HG03135 (cell line): ENCODE measurements around the gene NDUFA8.

Source experiments
- ATAC-seq: cut with Tn5 transposase; IDR thresholded peaks from one replicate; pipeline ENCODE4 v1.9.1; 2021; ENCODE audit warnings: mild to moderate bottlenecking, moderate library complexity; ENCODE audit not compliant: unreplicated experiment

The NDUFA8 gene

DNA sequence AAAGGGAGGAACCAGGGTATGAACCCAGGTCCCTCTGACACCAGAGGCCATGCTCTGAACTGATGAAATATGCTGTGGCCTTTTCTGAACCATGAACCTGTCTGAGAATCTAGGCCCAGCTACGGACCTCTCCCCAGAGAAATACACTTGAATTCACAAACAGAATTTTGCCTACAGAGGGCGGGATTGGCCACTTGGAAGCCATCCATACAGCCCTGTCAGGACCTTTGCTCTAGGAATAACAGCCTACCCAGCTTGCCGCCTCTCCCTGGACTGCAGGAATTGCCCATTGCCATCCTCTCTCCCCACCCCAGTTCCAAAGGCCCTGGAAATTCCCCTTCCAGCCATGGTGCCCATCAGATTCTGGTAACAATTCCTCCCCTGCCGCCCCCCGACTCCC, 26.7 kb upstream of the NDUFA8 start:
- ATAC-seq, result no peak

DNA sequence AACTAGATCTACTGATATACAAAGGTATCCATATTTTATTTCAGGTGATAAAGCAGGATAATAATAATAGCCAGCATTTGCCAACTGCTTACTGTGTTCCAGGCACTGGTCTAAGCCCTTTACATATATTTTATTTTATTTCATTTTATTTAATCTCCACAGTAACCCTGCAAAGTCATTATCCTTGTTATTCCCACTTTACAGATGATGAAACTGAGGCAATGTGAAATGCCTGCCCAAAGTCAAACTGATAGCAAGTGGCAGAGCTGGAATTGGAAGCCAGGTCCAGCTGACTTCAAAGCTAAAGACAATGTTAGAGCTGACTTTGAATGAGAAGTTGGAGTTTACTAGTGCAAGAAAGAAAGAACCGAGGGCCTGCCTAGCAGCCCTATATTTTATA, 25.0 kb upstream of the NDUFA8 start:
- ATAC-seq, result no peak

DNA sequence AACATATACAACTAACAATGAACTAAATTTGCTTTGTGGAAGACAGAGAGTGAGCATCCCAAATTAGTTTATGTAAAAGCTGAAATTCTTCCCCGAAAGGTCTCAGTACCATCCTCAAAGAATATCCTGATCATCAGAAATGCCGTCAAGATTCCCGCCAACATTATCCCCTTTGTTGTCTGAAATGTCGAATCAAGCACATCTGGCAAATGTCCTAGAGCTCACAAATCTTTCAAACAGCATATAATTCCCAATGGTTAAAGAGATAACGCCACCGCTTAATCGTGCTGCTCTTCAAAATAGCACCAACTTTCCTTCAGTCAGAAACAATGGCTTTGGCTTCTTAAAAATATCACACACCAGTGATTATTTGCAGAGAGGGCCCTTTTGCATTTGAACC, 23.9 kb upstream of the NDUFA8 start:
- ATAC-seq, result no peak

DNA sequence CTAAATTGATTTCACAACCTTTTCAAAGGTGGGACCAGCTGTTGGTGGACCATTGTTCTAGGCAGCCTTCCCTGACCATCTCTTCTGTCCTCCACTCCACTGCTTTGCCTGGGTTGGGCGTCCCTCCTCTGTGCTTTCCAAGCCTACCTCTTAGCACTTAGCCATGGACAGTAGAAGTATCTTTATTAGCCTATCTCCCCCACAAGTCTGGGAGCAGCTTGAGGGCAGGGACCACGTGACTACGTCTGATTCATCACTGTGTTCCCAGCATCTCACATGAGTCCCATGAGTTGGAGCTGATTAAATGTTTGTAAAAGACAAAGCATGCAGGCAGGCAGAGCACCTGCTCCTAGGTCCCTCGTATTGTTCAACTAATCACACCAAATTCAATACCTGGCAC, 21.1 kb upstream of the NDUFA8 start:
- ATAC-seq, result no peak

DNA sequence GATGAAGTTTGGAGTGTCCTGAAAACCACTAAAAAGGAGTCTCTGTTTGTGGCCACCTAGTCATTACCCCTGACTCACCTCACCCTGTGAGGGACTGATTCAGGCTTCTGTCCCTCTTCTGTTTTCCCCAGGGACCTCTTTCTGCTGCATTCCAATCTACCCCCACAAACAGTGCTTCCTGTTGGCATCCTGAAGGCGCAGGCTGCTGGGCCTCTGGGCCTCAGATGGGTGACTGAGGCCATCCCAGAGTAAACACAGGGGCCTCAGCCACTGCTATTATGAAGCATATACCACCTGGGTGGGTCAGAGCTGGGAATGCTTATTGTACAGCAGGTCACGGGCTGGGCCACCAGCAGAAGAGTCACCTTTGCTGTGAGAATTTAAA, 20.1 kb upstream of the NDUFA8 start:
- ATAC-seq, result no peak

DNA sequence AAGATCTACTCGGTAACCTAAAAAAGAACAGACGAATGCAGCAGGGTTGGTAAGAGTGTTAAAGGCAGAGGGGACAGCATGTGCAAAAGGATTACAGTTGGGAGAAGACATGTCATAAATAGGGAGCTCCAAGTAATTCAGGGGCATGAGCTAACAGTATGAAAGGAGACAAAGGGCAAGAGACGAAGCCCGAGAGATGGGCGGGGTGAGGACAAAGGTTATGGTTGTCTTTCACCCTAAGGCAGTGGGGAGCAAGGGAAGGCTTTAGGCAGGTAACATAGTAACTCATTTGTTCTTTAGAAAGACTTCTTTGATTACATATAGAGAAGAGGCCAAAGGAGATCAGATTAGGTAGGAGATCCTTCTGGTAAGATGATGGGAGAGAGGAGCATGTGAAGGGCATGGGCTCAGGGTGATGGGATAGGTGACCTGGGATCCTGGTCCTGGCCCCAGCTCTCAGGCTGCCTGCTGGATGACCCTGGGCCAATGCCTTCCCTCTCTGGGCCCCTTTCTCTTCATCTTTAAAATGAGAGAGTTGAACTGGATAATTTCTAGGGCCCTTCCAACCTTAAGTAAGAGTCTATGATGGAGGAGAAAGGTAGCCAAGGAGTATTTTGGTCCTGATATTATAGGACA, 19.6 kb upstream of the NDUFA8 start:
- ATAC-seq, result no peak

DNA sequence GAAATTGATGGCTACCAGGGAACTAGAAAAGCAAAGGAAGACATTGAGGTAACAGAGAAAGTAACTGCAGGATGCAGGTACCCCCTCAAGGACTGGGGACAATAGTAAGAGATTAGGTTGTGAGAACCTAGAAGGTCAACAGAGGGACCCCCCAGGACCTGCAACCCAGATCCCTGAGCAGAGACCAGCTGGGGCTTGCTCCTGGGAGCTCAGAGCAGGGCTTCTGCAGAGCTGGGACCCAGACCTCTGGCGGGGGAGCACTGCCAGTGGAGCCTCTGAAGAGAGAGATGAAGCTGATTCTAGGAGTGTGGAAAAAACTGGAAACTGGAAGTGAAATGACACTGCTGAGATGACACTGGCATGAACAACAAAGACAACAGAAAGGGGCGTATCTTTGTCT, 17.3 kb upstream of the NDUFA8 start:
- no peak for ATAC-seq

DNA sequence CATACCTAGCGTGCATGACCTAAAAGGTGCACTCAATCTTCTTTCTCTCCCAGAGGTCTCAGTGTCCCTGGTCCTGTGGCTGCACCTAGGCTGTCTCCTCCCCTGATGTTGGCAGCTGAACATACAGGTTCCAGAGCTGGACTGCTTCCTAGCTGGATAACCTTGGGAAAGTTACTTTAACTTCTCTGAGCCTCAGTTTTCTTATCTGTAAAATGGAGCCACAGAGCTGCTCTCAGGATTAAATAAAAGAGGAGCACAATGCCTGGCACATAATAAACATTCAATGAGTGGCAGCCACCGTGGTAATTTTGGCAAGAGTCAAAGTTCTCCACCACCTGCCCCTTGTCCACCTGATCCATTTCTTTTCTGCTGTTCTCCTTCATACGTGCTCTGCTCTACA, 14.1 kb upstream of the NDUFA8 start:
- no peak for ATAC-seq

DNA sequence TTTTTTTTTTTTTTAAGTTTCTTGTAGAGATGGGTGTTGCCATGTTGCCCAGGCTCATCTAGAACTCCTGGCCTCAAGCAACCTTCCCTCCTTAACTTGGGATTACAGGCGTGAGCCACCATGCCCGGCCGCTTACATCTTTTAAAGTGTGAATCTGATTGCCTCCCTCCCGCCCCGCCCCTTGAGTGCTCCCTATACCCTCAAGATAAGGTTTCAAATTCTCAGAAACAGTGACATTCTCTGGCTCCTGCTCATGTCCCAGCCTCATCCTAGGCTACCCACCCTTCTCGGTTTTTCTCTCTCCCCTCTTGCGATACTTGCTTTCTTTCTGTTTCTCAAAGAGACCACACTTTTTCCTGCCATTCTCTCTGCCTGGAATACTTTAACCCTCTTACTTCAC, 12.6 kb upstream of the NDUFA8 start:
- ATAC-seq, result no peak

DNA sequence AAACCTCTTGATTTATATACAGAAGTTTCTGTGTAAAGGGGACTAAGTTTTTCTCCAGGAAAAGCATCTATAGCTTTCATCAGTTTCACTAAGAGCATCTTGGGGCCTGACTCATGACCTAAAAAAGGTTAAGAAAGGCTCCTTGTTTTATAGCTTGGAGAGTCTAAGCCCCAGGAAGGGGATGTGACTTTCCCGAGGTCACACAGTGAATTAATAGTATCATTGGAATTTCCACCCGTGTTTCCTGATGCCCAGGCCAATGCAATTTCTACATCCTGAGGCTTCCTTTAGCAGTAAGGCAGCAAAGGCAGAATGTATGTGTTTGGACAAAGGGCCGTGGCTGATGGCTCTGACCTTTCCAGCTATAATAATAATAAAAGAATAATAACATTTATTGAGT, 8.8 kb upstream of the NDUFA8 start:
- no peak for ATAC-seq

DNA sequence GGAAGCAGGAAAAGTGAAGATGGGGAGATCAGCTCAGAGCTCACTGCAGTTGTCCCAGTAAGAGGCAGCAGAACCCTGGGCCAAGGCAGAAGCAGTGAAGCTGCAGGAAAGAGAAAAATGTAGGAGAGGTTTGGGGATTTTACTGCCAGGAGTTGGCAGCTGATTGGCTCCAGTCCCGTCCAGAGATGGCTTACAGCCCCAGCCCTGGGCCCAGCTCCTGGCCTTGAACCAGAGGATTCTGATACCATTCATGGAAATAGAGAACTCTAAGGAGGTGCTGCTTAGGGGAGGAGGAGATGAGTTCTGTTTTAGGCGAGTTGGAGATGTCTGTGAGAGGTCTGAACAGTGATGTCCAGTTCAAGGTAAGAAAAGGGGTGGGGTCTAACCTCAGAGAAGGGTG, 4.7 kb upstream of the NDUFA8 start:
- no peak for ATAC-seq

DNA sequence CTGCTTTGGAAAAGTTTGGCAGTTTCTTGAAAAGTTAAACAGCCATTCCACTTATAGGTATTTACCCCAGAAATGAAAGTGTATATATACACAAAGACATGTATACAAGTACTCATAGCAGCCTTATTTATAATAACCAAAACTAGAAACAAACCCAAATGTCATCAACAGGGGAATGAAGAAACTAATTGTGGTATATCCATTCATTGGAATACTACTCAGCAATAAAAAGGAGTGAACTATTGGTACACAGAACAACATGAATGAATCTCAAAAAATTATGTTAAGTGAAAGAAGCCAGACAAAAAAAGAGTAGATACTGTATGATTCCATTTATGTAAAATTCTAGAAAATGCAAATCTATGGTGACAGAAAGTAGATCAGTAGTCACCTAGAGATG, 2.8 kb upstream of the NDUFA8 start:
- ATAC-seq, result no peak

DNA sequence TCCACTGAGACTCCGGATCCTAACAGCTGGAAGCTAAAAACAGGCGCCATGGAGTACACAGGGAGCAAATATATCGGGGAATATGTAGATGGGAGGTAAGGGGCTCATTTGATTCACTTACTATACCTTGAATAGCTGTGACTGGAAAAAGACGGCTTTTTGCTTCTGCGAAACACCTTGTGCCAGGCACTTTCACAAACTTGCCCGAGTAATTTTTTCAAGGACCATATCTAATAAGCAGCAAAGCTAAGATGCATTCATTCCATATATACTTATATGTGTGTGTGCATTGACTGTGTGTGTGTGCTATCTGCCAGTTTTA, 307 bp upstream of the NDUFA8 start:
- no peak for ATAC-seq

DNA sequence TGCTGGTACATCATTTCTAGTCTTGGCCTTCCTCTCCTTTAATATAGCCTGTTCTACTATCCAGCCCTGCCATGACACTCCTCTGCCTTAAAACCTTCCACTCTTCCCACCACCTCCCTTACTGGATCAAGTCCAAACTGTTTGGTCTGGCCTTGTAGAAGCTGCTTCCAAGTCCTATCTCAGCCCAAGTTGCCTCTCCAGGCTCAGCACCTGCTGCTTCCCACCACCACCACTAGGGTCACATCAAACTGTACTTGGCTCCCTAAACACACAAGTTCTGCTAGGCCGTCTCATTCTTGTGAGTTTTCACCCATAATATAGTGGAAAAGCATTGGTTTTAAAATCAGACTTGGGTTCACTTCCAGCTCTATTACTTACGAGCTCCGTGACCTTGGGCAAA, 1.4 kb downstream of the NDUFA8 start:
- no peak for ATAC-seq

DNA sequence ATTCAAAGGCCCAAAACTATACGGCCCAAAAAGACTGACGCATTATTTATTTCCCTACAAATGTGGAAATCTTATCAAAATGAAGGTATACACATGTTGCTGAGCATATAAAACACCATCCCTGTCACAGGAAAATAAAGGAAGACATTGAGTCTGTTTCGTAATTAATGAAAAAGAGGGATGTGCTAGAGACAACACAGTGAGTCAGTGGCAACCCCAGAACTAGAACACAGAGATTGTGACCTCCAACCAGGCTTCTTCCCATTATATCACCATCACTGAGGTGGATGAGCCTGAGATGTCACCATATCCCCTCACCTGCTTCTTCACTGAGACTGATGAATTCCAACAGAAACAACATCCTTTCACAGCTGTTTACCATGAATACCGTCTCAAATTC, 3.8 kb downstream of the NDUFA8 start:
- no peak for ATAC-seq

DNA sequence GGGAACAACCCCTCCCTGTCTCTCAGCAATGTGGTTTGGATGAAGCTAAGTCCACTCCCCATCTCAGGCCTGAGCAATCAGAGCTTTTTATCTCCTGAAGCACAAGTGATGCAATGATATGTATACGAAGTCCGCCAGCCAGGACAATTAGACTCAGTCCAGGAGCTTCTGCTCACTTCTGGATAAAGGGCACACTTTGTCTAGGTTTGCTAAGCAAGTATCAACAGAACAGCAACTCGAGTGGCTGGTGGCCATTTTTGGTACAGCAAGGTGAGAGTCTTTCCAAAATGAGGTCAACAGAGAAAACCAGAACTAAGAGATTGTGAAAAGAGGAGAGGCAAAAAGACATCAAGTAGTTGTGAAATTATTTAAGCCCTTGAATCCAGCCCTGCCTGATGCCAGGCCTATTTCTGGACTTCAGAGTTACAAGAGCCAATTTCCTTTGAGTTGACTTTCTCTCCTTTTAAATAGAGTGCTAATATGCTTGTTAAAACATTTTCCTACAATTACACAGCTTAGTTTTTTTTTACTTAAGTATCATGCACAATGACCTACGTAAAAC, 8.2 kb downstream of the NDUFA8 start:
- no peak for ATAC-seq

DNA sequence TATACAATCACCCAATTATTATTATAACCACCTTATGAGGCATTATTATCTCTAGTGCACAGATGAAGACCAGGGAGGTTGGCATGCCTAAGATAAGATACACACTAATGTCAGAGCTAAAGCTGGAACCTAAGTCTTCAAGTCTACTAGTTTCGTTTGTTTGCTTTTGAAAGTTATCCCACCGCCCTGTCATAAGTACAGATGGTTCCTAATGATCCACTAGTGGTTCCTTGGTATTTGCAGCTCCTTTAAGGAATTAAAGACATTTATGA, 14.1 kb downstream of the NDUFA8 start:
- no peak for ATAC-seq

DNA sequence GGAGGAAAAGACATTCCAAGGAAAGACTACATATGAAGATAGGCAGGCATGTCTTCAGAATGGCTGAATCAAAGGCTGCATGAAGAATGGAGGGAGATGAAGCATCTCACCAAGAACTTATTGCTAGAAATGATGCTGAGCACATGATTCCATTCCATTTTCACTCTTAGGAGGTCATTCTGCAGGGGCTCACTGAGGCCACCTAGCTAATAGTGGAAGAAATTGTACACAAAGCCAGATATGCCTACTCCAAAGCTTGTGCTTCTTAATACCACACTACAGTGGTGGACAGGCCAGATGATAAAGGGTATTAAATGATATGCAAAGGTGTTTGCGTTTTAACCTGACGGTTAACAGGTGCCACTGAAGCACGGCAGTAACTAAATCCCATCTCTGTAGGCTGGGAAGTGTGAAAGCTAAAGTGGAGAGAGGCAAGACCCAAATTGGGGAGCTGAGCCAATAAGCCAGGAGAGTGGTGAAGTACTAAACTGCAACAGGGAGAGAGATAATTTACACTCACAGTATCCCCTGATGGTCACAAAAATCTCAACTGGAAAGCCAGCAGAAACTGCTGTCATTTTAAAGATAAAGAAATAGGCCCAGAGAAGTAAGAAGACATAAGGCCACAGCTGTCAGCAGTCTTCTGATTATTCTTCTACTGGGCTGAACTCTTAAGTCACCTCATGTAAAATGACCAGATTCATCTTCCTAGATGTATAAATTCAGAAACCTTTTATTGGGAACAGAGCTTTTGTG, 14.6 kb downstream of the NDUFA8 start:
- no peak for ATAC-seq

DNA sequence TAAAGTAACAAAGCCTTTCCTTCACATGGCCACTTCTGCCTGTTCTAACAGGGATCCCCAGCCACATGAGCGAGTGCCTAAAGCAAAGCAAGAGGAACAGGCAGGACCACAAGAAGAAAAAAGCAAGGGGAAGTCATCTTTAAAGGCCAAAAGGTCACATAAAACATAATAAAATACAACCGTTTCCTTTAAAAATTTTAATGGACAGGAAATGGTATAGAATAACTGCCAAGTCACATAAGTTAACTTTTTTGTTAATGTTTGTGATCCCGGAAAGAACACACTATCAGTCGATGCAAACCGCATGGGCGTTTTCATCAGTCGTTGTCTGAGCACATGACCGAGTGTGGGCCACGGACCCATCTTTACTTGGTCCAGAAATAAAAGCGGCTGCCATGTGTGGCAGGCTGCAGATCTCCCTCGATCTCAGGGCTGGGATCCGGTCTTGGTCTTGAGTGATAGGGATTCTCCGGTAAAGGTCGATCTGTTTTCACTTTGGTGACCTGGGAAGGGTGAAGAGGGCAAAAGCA, 15.6 kb downstream of the NDUFA8 start:
- ATAC-seq, result no peak

DNA sequence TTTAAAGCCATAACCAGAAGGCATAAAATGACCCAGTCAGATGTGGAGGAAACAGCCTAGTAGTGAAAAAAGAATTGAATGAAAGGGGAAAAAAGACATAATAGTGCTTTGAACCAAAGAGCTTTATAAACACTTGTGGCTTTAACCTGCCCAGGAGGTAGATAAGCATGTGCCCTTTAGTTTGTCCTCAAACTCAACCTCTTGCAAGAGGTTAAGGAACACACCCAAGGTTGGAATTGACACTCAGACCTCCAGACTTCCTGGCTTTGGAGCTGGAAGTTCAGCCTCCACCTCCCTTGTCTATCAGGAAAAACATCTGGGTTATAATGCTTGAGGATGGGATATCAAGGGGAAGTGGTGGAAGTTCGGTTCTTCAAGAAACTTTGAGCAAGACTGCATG, 16.3 kb downstream of the NDUFA8 start:
- ATAC-seq, result no peak

DNA sequence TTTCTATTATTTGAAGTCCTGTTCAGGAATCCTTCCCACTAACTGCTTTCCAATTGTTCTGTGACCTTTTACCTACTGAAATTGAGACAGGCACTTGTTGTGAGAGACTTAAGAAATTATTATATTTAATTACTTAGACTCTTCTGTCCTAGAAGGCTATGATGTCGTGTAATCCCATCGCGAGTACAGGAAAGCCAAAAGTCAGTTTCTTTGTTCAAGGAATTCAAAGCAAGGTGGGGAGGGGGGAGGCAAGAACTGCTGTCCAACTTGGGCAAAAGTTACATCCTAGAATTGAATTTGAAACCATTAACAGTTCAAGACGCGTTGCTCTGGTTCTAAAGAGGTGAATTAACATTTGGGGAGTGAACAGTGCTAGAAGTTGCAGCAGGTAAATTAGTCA, 17.9 kb downstream of the NDUFA8 start:
- ATAC-seq, result no peak

DNA sequence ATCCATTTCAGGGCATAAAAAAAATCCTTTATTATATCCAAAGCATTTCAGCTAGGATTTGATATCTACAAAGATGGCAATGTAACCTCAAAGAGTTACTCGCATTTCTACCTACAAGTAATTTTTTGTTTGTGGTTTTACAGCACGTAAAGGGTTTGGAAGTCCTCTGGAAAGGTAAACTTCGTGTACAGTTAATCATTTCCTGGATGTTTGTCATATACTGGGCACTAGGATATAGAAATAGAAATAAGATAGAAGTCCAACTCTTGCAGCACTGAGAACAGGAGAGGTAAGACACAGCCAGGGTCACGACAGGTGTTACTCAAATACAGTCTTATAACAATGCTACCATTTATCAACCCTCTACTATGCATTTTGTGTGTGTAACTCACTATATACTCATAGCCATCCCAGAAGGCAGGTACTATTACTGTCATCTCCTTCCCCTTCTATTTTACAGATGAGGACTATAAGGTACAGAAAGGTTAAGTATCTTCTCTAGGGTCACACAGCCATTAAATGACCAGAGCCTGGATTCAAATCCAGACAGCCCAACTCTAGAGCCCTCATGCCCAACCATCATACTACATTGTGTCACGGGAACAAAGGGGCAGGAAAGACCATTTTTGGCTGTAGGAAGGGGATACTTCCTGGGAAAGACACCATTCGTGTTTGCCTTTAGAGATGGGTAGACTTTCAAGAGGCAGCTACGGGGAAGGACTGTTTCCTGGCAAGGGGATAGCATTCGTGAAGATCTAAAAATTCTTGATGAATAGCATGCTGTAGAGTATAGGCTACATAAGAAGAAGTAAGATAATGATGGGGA, 19.0 kb downstream of the NDUFA8 start:
- ATAC-seq, result no peak
